ENCODE data around the gene SMARCA4.
"Not testable (repeated sequence)": the region's sequence is repeated elsewhere in the genome, so short reads cannot be mapped to it uniquely, and the experiment has no call there.

- TF ChIP-seq POLR2A (IDR thresholded peaks at IDR 0.05; ENCODE audit: low read depth, low read length); TAF1 (IDR thresholded peaks at IDR 0.05; ENCODE audit: borderline replicate concordance, low read depth, low read length): not testable (repeated sequence)
Observed at GRCh38 chr19:10941649-10942048, 19.2 kb upstream of the SMARCA4 start.
